HTERT RPE-1 (cell line): ENCODE measurements around the gene PRKG1.

Source experiments
- in situ Hi-C: fragments of 300-500 bp; cut with MboI; formaldehyde crosslinking; loops from 4 replicates; pipeline ENCODE4 v1.14.3; 2020; ENCODE audit warnings: low sequenced_read_pairs

The PRKG1 gene

DNA sequence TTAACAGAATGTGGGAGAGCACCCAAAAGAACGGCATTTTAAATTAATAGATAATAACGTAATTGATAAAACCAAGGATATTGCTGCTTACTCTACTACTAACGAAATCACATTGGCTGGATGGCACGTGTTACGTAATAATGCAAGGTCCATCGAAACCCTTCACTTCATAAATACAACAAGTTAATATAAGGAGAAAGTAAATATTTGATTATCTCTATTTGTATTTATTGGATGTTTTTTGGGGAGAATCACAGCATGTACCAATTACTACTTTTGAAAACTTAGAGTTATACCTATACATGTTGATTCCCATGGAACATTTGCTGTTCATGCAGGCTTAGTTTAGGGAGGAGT, 1.6 kb downstream of the PRKG1 start:
- in situ Hi-C loops, result no loop called here

DNA sequence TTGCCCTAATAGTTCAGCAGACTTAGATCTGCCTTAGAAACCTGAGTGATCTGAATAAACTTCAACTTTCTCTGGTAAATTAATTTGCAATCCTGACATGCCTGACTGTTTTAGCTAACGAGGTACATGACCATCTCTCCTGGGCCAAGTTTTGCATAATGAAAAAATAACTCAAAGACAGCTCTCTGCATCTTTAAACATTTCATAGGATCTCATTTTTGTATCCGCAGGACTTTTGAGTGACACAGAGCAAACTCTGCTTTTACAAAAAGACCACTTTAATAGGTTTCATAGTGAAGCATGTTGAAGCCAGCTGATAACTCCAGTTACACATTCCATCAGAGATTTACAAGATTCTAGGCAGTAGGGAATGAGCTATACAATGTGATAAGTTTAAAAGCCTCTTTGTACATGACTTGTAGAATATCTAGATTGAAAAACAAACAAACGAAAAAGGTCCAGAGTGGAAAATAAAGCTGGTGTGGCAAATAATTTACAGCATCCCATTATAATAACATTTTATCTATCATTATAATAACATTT, 2.1 kb downstream of the PRKG1 start:
- in situ Hi-C loops, result no loop called here

DNA sequence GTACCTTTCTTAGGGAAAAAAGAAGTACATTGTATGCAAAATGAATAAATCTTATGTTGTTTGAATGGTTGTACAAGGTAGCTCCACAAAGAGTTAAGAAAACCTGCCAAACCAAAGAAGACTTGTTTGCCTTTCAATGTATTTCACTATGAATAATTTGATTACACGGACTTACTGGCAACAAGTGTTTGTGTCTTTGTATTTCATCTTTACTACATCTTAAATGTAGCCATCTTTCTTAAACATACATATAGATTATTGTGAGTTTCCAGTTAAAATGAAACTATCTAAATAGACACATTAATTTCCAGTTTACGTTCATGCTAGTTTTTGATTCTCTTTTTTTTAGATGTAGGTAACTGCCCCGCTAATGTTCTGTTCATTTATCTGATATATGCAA, 2.8 kb downstream of the PRKG1 start:
- in situ Hi-C loops, result no loop called here

DNA sequence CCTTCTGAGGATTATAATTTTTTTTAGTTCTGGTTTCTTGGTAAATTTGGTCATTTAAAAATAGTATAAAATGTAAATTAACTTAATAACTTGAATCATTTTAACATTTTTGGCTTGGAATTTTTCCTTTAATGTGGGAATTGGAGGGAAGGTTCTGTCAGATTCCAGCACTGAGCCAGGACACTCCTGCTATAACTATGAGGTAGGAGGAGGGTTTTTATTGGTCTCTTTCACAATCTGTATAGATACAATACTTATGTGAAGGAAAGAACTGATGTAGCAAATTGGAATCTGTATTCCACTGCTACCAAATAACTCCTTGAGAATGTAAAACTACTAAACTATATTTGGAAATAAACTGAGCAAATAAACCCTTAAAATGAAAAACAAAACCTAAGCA, 3.2 kb downstream of the PRKG1 start:
- in situ Hi-C loops, result no loop called here

DNA sequence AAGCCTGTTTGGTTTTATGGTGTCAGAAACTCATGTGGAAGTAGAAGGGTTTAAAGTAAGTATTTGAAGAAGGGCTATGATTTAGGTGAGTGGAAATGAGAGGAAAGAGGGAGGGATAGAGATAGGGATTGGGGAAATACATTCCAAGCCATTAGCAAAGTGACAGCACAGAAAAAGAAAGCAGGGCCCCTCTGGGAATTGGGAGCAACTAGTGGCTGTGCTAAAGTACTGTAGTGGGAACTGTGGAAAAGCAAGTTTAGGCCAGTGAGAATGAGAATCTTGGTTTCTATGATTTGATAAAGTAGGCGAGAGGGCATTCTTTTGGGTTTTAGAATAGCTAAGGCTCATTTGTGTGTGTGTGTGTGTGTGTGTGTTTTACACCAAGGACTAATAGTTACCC, 5.0 kb downstream of the PRKG1 start:
- in situ Hi-C loops, result no loop called here

DNA sequence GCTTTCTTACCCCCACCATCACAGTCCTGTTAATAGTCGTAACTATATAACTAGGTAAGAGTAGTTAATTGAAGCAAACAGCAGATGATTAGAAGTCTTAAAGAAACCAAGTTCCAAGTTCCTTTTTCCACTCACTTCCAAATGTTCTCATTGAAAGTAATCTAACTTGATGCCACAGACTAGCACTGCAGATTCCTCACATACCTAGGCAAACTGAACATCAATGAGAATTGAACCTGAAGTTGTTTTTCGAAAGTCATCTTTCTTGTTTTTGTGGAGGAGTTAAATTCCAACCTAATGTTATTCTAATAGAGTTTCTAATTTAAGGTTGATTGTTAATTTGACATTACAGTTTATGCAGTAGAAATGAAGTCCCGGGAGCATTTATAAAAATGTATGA, 5.5 kb downstream of the PRKG1 start:
- in situ Hi-C loops, result no loop called here

DNA sequence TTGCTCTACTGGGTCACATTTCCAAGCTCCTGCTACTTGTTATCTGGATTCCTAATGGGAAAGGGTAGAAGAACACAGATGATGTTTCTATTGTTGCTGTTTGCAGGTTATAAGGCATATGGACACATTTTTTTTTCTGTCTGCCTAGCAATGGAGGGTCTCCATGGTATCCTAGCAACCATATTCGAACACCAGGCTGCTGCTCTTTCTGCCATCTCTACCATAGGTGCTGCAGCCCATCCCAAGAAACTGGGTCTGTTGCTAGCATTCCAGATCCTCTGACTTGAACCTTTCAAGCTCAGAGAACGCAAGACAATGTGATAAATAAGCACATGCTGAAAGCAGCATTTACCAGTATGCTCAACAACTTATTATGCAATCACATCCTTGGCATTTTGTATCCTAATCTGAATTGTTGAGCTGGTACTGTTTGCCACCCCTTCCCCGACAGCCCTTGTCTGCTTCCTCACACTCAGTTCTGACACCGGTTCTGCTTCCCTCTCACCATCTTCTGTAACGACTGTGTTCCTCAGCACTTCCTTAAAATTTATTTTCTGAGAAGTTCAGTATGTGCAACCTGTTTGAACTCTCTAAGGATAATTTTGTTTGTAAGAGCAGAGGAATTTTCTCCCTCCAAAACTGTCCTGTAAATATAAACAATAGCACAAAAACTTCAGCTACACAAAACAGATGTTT, 6.2 kb downstream of the PRKG1 start:
- in situ Hi-C loops, result no loop called here

DNA sequence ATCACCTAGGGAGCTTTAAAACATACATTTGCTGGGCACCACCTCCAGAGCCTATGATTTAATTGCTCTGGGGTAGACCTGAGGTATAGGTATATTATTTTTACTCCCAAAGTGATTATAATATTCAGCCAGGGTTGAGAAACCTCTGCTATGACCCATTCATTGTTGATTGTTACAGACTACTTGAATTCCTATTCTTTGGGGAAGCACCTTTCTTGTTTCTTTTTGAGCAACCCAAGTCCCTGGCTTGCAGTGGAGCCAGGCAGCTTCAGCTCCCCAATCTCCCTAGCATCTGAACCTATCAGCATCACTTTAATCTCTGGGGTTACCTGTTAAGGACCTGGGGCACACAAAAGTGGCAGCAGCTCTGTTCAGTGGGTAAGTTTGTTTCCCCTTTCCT, 8.6 kb downstream of the PRKG1 start:
- in situ Hi-C loops, result no loop called here

DNA sequence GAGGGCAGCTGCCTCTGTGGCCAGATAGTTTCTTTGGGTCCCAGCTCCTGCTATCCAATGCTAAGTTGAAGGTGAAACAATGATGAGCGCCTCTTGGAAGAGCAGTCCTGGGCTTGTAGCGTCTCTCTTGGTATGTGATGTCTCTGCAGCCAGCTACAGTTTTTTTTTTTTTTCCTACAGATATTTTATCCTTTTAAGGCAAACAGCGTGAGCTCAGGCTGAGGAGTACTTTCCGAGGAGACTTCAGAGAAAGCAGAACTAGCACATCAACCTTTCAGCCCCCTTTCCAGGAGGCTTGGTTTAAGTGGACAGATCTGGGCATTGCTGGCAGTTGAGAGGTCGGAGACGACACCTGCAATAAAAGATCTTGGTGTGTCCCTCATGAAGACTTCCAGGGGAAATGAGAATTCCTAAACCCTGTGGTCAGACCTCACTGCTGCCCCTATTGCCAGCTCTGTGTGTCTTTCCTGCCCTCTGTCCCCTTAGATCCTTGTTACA, 9.1 kb downstream of the PRKG1 start:
- in situ Hi-C loops, result no loop called here

DNA sequence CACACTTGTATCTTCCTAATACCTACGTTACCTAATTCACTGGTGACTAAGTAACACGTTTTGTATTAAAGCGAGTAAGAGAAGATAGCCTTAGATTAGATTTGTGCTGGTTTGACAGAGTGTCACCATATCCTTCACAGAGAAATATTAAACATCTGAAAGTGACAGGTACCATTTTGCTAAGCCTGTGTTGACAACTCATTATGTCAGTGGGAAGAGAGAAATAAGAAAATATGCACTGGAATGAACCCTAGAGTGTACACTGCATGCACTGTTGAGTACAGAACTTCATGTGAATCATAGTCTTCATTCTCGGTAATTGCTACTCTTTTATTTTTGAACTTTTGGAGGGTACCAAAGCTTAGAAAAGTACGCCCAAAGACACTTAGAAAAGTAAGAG, 10.9 kb downstream of the PRKG1 start:
- in situ Hi-C loops, result no loop called here

DNA sequence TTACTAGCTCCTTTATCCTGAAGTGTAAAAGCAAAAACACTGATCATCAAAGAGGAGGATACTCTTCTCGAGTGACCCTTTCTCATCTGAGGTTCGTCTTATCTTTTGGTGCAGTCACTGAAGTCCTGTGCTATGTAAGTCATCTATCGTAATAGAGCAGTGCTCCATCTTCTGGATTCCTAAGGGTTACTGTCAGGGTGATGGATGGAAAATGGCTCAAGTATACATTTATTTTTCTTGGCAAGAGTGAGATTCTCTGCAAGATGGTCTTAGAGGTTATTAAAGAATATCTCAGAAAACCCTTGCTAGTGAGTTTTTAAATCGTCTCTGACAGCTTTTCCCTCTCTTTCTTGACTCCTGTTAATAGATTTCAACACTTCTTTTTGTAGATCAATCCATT, 12.4 kb downstream of the PRKG1 start:
- in situ Hi-C loops, result no loop called here

DNA sequence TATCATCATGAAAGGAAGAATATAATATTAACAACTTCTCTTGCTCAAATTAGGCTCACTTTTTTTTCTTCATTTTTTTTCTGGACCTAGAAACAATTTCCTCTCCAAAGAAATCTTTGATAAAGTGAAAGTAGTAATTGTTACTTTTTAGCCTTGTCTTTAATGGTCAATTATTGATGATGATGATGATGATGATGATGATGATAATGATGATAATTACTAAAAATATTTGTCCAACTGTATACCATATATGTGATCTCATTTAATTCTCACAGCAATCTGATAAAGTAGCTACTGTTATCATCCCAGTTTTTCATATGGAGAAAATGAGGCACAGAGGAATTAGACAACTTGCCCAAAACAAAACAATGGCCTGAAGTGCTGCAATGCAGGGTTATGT, 12.8 kb downstream of the PRKG1 start:
- in situ Hi-C loops, result no loop called here

DNA sequence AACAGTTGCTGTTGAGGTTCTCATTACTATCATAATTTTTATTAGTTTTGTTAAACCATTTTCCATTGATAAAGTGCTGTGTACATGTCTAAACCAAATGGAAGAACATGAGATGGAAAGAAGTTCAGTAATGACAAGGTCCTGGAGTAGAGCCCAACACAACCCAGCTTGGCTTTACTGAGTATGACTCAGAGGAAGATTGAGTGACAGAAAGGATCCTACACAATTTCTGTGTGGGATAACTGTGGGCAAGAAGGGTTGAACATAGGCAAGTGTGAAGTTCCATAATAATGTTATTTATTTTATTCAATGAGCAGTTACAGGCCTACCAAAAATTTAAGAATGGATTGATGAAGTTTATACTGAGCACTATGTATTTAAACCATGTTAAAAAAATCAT, 15.9 kb downstream of the PRKG1 start:
- in situ Hi-C loops, result no loop called here

DNA sequence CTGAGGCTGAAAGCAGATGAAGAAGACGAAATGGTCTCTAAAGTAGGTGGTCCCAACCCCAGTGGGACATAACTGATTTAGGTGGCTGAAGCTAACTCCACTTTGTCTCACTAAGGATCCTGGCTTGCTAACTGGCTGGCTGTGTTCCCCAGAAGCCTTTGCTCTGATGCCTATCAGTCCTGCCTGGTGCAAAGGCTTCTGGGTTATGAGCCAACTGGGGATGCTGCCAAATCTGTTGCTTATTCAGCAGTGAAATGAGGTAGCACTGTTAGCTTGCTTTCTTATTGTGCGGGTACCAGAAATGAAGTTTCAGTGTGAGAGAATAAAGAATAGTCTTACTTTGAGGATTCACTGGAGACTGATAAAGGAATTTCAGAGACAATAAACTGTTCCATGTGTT, 18.1 kb downstream of the PRKG1 start:
- in situ Hi-C loops, result no loop called here

DNA sequence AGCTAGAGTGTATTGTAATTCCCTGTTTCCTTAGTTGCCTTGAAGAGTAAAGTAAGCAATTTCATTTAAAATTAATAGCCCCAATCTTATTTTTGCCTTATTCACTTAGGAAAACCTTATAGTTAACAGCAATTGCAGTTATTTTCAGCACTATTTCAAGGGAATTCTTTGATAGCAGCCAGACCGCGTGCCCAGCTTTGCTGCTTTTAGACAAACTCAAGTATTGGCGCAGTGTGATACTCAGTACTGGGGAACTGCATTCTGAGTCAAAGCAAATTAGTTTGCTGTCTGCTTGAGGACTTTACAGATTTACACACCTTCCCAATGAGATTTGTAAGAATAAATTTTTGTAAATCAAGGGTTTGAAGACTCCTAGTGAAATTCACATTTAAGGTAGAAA, 21.2 kb downstream of the PRKG1 start:
- in situ Hi-C loops, result no loop called here

DNA sequence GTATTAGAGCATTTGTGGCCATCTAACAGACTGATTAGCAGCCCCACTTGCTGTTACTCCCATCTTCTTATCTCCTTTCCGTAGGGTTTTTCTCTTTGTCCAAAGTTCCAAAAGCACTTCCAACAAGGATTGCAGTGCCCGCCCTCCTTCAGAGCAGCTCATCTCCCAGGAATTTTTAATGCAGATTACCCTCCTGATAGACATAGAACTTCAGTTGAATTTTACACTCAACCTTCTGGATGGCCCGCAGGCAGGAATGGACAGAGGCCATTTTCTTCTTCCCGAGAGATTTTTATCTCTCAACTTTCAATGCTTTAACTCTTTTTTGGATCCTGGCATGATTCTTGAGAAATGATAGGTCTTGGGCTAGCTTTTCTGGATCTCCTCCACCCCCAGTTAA, 23.3 kb downstream of the PRKG1 start:
- in situ Hi-C loops, result no loop called here

DNA sequence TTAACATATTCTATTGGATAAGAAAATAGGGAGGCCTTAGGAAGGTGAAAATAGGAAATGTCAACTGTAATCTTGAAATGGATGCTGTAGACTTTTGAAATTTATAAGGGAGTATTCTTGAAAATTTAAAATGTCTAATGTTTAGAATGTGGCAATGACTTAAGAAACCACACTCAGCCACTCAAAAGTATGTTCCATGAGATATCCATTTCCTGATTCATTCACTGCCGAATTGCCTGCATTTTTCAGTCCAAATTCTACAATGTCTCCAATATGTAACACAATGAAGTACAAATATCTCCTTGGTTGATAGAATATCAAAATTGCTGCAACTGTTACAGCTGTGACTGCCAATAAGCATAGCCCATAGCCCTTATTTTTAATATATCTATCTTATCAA, 25.9 kb downstream of the PRKG1 start:
- in situ Hi-C loops, result no loop called here

DNA sequence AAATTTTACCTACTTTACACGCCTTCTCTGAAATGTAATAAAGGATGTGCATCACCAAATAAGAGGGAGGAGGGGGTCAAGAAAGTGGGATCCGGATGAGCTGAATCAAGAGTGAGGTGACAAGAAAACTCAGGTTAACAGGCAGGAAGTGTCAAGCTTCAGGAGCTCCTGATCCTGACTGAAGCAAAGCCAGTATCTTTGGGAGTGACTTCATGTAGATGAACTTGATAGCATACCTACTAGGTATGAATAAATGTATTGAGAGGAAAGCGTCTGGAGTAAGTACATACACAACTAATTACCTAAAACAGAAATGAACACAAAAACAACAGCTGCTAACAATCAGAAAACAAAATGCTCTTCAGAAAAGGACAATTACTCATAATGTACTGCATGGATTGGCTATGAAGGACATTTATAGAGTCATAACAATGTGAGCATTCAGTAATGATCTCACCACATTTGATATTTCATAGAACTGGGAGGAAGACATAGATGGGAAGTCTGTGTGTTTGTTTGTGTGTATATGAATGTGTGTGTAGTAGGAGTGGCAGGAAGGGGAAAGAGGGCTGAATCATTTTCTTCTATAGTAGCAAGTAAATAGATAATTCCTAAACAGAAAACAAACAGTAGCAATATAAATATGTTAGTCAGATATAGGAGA, 29.4 kb downstream of the PRKG1 start:
- in situ Hi-C loops, result no loop called here

DNA sequence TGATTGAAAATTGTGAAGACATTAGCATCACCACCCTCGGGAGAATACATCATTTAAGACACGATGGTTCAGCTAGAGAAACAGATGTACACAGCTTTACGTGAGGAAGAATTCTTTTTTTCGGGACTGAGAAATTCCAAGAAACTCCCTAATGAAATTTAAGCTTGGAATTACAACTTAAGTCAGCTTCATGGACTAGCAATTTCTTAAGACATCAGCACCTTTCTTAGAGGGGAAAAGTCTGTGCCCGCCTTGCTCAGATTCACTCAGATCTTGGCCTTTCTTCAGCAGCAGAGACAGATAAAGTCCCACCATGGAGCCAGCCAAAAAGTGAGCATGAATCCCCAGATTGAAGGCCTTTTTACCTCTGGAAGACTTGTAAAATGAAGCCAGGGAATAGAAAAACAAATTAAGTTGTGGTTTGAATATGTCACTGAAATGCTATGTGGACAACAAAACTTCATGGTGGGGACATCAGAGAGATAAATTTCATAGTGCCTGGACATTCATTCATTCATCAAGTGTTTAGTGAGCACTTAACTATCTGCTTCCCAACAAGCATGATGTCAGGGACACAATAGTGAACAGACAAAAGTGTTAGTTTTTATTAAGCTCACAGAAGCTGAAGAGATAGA, 32.1 kb downstream of the PRKG1 start:
- in situ Hi-C loops, result no loop called here

DNA sequence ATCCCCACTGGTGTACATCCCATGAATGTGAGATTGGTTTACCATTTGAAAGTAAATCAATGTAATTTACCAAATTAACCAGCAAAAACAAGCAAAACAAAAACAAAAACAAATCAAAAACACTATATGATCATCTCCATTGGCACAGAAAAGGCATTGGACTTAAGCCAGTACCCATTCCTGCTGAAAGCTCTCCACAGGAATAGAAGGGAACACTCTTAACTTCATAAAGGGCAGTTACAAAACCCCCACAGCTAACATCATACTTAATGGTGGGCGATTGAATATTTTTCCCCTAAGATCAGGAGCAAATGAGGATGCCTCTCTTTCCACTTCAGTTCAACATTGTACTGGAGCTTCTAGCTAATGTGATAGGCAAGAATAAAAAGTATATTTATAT, 34.1 kb downstream of the PRKG1 start:
- in situ Hi-C loops, result no loop called here

DNA sequence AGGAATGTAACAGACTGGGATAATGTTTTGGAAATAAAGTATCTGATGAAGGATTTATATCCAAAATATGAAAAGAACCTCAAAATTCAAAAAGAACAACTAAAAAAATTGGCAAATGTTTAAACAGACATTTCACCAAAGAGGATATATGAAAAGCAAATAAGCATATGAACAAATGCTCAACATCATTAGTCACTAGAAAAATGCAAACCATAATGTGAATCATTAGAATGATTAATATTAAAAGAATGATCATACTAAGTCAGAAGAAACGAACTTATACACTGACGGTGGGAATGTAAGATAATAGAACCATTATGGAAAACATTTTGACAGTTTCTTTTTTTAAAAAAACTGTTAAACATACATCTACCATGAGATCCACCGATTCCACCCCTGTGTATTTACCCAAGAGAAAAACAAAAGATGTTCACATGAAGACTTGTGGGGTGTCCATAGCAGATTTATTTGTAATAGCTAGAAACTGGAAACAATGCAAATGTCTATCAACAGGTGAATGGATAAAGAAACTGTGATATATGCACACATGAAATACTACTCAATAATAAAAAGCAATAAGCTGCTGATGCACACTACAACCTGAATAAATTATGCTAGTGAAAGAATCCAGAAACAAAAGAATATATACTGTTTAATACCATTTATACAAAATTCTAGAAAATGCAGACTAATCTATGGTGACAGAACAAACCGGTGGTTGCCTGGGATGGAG, 35.7 kb downstream of the PRKG1 start:
- in situ Hi-C loops, result no loop called here
